ENCODE results near the gene ZNF383.
"Not testable (repeated sequence)": the region's sequence is repeated elsewhere in the genome, so short reads cannot be mapped to it uniquely, and the experiment has no call there.

DNA sequence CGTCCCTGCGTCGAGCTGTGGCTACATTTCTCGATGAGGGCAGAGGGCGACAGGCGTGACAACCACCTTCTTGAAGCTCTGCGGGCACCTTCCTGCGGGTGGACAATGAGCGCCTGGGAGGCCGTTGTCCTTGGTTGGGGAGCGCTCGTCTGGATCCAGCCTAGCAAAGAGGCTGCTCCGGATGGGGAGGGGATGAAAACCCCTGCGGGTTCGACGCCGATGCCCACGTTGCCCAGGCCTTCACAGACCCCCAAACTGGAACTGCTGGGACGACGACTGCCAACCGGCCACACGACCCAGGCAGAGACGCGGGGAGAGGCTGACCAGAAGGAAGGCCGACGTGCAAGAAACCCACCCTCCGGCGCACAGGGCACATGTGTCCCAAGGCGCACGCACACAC is 62.6 kb downstream of the ZNF383 start:
- TF ChIP-seq POLR2A (IDR thresholded peaks at IDR 0.05; ENCODE audit: low read depth, low read length); POLR2AphosphoS5 (IDR thresholded peaks at IDR 0.05; ENCODE audit: low read depth, low read length); TAF1 (IDR thresholded peaks at IDR 0.05; ENCODE audit: borderline replicate concordance, low read depth, low read length): not testable (repeated sequence)

Measured in GM12892 (cell line).